ENCODE results near the gene GPR17. TPM values are rescaled to one million over a fixed set of nuclear protein-coding genes. Genes with fewer than 3 reads are reported as not detected.

The GPR17 gene
- total RNA-seq, 1 experiment from 2014 or later, result not detected

DNA sequence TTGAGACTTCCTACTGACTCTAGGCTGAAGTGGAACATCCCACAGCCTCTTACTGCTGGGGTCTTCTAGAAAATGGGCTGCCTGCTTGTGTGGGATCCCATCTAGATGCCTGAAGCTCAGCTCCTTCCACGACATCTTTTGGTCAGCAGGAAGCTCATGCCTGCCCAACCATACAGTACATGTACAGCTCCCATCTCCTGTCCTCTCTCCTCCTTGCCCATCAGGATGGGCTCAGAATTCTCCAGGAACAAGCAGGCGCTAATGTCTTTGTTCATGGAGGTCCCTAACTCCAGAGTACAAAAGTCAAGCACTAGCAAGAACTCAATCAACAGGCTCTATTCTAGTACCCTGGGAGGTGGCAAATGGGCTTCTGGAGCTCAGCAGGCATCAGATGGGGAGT is 31.7 kb upstream of the GPR17 start:
- no peak for DNase-seq (ENCODE audit: low spot score)

DNA sequence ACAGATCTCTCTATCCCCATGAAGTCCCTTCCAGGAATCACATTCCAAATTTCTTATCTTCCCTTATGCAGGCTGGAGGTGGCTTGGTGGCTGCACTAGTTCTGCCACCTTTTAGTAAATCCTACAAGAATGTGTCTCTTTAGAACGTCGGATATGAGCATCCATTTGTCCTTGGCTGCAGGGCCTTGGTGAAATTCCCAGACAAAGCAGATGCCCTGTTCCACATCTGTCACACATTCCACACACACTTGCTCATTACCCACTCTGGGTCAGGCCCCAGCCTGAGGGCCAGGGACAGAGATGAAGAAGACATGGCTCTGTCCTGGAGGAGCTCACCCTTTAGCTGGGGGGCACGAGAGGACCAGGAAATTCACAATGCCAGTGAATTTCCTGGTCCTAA is 31.2 kb upstream of the GPR17 start:
- no peak for DNase-seq (ENCODE audit: low spot score)

DNA sequence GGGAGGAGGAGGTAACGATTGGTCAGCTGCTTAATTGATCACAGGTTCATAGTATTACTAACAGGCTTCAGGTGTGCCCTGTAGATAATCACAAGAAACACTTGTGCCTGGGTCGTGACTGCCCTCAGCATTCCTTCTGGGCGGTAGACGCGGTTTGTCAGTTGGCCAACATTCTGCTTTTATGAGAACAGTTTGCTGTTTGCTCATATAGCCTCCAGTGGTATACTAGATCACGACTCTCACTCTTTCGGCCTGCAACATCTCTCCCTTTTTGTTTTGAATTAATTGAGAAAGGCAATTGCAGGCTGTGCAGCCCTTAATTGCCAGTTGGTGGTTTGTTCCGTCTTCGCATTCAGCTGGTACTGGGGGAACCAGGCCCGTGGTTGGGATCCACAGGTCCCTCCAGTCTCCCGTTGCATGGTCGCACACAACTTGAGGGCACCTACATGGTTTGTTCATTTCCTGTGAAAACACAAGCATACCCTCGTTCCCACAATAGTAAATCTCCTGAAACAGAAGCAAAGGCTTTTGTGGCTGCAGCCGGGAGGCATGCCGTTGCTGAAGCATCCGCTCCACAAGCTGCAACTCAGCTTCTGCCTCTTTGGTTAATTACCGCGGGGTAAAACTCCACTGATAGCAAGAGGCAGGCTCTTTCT is 30.3 kb upstream of the GPR17 start:
- no peak for DNase-seq (ENCODE audit: low spot score)

DNA sequence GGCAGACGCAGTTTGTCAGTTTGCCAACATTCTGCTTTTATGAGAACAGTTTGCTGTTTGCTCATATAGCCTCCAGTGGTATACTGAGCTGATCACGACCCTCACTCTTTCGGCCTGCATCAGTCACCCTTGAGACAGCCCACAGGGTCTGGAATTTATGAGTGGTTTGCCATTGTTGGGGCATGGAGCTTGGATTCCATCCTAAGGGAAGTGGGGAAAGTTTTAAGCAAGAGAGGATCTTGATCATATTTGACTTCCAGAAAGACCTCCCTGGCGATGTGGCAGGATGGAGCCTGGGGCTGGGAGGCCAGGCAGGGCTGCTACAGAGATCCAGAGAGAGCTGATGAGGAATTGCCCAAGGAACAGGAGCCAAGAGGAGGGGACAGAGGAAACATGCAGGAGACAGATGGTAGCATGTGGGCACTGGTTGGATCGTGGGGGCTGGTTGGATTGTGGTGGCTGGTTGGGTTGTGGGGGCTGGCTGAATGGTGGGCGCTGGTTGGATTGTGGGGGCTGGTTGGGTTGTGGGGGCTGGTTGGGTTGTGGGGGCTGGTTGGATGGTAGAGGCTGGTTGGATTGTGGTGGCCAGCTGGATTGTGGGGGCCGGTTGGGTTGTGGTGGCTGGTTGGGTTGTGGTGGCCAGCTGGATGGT is 27.3 kb upstream of the GPR17 start:
- no peak for DNase-seq (ENCODE audit: low spot score)

DNA sequence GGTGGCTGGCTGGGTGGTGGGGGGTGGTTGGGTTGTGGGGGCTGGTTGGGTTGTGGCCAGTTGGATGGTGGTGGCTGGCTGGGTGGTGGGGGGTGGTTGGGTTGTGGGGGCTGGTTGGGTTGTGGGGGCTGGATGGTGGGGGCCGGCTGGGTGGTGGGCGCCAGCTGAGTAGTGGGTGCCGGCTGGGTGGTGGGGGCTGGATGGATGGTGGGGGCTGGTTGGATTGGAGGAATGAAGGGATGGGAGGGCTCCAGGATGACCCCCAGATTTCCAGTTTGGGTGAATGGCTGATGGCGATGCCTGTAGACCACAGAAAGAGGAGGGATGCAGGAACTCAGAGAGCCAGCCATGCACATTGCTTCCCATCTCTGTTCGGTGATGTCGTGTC is 26.8 kb upstream of the GPR17 start:
- no peak for DNase-seq (ENCODE audit: low spot score)

DNA sequence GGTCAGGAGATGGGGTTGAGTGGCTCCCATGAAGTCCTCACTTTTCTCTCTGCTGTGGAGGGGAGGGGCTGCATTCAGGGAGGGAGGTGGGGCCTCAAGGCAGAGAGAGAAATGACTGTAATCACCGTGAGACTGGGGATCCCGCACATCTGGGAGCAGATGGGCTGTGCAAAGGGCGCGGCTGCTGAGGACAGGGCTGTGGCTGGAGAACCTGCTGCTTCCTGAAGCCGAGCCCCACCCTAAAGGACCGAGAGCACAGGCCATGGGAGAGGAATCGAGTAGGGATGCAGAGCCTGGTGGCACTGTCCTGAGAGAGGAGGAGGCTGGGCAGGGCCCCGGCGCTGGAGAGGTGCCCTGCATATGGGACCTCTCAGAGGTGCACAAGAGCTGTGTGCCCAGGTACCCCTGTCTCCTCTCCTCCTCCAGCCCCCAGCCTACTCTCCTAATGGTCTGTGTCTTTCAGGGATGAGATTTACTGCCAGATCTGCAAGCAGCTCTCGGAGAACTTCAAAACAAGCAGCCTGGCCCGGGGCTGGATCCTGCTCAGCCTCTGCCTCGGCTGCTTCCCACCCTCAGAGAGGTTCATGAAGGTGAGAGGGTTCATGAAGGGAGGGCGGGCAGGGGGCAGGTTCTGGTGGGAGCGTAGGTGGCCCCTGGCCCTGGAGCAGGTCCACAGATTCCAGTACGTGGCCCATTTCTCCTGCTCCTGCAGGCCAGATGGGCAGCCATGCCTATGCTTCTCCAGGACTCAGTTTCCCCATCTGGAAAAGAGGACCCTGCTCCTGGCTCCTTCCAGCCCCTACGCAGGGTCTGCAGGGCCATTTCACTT is 25.9 kb upstream of the GPR17 start:
- no peak for DNase-seq (ENCODE audit: low spot score)

DNA sequence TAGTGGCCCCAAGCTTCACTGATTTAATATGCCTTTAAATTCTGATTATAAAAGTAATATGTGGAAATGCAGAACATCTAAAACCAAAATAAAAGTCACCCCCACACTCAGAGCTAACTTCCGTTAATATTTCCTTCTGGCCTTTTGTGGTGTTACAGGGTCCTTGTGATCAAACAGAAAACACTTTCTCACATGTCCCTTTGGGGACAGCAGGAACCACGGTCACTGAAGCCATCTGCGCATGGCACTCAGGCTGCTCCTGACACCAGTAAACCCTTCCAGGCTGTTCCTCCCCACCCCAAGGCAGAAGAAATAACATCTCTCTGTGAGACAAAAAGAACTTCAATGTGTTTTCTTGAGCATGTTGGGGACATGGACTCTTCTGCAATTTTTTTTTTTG is 25.1 kb upstream of the GPR17 start:
- DNase-seq (ENCODE audit: low spot score), result no peak

DNA sequence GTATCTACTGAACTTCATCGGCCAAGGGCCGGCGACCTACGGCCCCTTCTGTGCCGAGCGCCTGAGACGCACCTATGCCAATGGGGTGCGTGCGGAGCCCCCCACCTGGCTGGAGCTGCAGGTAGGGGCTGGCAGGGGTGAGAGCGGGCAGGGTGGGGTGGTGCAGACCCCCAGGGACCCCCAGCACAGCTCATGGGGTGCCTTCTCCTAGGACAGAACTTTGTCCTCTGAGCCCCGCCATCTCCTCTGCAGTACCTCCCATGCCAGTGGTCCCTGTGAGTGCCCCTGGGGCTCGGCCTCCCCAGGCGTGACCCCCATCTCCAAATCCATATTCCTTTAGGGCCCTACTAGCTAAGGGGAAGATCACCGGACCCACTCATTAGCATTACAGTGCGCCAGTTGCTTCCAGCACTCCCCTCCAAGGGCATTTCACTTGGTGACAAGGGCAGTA is 23.9 kb upstream of the GPR17 start:
- no peak for DNase-seq (ENCODE audit: low spot score)

DNA sequence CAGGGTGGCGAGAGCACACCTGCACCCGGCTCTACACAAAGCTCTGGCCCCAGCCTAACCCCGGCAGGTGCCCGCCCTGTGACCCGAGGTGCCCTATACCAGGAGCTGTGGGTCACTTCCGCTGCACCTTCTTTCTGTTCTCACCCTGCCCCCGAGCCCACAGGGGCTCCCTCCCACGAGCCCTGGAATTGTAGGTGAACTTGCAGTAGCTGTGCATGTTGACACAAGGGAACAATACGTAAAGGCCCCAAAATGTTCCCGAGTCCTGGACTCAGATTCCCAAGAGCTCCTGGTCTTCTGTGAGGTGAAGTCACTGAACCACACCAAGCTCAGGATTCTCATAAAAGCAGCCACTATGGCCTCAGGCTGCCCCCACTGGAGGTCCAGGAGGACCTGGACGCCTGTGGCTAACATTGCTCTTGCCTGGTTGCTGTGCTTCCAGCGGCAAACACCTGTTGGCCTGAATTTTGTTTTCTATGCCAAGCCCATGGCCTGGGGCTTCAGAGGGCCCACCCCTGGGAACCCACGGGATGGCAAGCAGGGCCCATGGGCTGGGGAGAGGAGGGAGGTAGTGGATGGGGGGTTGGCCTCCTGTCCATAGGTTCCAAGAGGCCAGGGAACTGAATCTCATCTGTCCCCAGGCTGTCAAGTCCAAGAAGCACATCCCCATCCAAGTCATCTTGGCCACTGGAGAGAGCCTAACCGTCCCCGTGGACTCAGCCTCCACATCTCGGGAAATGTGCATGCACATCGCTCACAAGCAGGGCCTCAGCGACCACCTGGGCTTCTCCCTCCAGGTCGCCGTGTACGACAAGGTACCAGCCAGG is 23.2 kb upstream of the GPR17 start:
- no peak for DNase-seq (ENCODE audit: low spot score)

DNA sequence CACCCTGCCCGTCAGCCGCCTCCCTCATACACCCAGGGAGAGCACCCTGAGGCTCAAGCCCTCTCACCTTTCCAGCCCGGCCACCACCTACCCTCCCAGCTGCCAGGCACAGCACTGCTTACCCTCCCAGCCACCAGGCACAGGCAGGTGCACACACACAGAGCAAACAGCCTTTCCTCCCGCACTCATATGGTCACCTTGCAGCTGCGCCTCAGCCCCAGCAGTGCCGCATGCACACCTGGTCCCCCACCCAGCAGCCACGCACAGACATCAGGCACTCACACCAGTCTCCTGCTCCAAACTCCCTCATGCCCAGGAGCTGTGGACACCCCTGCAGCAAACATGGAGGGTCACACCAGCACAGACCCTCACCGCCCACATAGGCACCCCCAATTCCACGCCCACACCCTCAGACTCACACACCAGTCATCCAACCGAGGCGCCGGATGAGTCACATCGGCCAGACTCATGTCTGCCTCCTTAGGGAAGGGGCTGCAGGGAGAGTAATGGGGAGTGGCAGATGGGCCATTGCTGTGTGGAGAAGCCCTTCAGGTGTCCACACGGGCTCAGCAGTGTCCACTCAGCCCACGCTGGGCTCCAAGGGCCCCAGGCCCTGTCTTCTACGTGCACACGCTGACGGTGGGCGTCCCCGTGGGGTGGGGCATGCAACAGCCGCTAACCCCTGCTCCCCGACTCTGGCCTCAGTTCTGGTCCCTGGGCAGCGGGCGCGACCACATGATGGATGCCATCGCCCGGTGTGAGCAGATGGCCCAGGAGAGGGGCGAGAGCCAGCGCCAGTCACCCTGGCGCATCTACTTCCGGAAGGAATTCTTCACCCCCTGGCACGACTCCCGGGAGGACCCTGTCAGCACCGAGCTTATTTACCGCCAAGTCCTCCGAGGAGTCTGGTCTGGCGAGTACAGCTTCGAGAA is 22.3 kb upstream of the GPR17 start:
- DNase-seq (ENCODE audit: low spot score), result no peak

DNA sequence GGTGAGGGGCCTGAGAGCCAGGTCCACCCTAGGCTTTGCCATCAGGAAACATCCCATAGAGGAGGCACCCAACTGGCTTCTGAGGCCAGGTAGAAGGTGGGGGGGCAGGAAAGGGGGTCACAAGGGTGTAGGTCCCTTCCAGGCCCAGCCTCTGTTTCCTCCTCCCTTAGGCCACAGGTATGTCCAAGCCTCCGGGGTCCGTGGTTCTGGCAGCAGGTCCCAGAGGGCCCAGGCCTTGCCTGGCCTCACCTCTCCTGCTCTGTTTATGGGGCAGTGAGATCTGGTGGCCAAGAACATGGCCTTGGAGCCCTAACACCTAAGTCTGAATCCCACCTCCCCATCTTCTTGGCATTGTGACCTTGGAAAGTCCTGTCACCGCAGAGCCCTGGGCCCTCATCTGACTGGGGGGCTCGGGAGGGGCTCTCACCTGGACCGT is 21.6 kb upstream of the GPR17 start:
- no peak for DNase-seq (ENCODE audit: low spot score)

DNA sequence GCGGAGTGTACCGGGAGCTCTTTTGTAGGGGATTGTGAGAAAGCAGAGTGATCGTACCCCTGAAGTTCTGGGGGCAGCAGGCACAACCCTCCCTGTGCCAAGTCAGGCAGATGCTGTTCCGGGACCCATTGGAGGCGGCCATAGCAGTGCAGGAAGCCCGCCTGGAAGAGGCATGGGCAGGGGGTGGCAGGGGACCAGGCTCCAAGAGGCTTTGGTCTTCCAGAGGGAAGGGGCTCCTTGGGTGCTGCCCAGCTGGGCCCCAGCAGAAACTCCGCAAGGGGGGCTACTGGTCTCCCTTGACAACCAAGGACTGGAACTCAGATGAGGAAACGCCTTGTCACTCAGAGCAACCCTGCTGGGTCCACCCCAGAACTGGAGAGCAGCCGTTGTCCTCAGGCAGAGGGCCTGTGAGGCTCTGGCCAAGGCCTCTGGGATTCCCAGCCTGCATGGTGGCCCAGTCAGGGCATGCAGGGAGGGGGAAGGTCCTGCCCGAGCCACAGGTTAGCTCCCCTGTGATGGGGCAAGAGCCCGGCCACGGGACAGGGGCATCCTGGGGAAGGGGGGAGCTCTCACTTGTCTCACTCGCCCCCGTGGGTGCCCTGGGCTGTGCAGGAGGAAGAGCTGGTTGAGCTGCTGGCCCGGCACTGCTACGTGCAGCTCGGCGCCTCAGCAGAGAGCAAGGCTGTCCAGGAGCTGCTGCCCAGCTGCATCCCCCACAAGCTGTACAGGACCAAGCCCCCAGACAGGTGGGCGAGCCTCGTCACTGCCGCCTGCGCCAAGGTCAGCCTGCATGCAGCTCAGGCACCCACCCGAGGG is 21.0 kb upstream of the GPR17 start:
- no peak for DNase-seq (ENCODE audit: low spot score)

DNA sequence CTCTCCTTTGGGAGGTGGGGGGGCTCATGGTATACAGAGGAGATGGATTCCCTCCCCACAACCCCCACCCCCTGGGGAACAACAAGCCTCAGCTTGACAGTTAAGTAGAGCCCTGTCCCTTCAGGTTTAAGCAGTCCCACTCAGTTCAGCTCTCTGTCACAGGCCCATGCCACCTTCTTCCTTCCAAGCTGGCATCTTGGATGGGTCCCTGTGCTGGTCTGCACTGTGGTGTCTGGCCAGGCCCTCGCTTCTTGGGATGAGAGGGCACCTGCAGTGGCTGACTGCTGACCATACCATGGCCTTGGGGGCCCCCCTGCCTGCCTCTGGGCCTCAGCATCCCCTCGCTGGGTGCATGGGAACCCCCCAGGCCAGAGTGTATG is 20.4 kb upstream of the GPR17 start:
- DNase-seq (ENCODE audit: low spot score), result no peak

DNA sequence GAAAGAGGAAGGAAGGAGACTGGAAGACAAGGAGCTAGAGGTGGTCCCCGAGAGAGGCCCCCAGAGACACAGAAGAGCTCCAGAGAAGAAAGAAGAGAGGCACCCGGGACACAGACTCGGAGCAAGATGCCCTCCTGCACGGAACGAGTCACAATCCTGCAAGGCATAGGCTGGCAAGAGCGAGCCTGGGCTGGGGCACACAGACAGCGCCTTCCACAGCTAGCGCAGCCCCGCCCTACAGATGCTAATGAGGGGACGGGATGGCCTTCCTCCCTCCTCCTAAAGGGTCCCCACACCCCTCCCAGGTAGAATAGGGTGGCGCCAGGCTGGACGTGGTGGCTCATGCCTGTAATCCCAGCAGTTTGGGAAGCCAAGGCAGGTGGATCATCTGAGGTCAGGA is 19.8 kb upstream of the GPR17 start:
- DNase-seq (ENCODE audit: low spot score), result no peak

DNA sequence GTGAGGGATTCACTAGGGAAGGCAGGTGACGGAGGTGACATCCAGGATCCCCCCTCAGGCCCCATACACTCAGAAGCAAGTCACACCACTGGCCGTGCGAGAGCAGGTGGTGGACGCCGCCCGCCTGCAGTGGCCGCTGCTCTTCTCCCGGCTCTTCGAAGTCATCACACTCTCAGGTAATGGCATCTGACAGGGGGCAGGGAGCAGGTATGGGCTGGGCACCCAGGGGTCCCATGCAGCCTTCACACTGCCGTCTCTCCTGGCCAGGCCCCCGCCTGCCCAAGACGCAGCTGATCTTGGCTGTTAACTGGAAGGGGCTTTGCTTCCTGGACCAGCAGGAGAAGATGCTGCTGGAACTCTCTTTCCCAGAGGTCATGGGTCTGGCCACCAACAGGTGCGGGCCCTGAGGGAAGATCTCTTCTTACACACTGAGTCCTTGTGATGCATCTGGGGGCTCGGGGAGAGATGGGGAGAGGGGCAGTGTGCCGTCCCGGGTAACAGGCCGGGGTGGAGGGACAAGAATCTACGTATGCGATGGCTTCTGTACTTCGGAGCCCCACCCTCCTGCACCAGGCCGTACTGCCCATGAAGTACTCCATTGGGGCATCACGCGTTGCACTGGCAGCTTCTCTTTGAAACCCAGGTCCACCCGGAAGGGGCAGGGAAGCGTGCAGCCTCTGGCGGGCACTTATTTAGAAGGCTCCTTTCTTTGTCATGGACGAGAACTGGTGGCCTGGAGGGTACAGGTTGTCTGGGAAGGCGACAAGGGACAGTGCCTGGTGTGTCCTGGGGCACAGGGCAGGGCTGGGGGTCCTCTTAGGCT is 18.8 kb upstream of the GPR17 start:
- DNase-seq (ENCODE audit: low spot score), result no peak

DNA sequence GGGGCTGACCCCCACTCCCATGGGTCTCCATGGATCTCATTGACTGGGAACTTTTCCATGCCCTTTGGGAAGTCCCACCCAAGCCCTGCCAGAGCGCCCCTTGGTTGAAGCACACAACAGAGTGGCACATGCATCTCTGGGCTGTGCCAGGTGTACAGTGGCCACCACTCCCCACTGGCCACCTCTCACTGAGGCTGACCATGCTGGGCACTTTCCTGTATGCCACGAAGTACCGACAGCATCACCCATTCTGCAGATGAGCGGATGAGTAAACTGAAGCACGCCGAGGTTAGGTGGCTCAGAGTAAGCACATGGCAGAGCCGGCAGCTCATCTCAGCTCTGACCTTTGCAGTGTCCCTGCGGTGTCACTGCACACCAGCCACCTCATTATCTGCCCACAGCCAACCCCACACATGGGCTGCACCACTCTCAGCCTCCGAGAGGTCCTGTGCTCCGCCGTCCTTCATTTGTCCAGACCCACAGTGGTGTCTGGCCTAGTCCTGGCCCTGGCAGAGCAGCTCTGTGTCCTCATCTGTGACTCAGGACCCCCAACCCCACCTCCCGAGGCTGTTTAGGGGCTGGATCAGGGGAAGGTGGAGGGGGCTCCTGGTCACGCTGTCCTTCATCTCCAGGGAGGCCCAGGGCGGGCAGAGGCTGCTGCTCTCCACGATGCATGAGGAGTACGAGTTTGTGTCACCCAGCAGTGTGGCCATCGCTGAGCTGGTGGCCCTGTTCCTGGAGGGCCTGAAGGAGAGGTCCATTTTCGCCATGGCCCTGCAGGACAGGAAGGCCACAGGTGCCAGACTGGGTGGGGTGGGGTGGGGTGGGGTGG is 18.0 kb upstream of the GPR17 start:
- DNase-seq (ENCODE audit: low spot score), result no peak

DNA sequence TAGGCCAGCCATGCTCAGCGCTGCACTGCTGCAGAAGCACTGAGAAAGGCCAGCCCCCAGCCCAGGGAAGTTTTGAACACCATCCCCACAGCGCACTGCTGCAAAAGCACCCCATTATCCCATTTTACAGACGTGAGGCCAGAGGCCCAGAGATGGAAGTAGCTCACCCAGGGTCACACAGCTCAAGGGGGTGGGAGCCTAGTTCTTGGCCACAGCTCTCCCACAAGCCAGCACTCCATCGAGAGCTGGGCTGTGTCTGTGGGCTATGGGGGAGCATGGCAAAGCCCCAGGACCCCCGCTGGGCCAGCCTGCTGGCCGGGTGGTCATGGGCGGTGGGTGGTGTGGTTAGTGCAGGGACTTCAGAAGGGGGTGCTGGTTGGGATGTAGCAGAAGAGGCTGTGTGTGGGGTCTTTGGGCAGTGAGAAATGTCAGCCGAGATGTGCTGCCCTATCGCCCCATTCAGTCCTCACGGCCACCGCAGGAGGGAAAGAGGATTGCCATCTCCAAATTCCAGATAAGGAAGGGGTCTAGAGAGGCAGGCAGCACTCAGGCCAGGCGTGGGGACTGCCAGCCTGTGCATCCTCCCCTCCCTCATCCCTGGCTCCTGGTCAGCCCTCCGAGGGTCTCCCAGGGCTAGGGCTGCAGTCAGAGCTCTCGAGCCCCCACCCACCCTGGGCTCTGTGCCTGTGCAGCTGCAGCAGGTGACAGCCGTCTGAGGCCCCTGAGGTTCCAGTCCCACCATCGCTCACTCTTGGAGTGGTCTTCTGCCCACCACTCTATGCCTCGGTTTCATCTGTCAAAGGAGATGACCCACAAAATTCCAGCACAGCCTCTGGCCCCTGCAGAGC is 17.0 kb upstream of the GPR17 start:
- no peak for DNase-seq (ENCODE audit: low spot score)
